H1 (cell line): ENCODE data around the gene MPPED1. TPM values are rescaled to one million over a fixed set of nuclear protein-coding genes. Genes with fewer than 3 reads are reported as not detected.

ENCODE experiments used
- CTCF ChIA-PET: fragments of 300-600 bp; sonication (Branson Sonifier 250); formaldehyde crosslinking; loops from one replicate; lab custom pipeline; 2021; ENCODE audit not compliant: partially characterized antibody; lab: Charles Lee
- POLR2A ChIA-PET: fragments of 300-600 bp; sonication (Branson Sonifier 250); formaldehyde crosslinking; loops from one replicate; lab custom pipeline; 2021; ENCODE audit warnings: inconsistent platforms; ENCODE audit not compliant: partially characterized antibody; lab: Charles Lee
- DNase-seq, 2 experiments: peaks; one replicate each; pipeline versions ENCODE4 v3.0.0 to v3.0.0-alpha.2; 2010 to 2022; ENCODE audit warnings: low spot score in 2 of 2, low read depth in 1 of 2, mixed read lengths in 1 of 2
- FAIRE-seq: peaks from 2 replicates; lab custom pipeline; 2011; peaks lifted over from hg19 to GRCh38; lab: Jason Lieb, UNC
- H2AFZ ChIP-seq: 2 replicates; pipeline ENCODE4 v1.8.1; 2012; ENCODE audit warnings: low read length, inconsistent platforms
- H2AK5ac ChIP-seq: 2 replicates; pipeline ENCODE4 v1.6.1; 2013; ENCODE audit warnings: low read depth, low read length
- H2BK120ac ChIP-seq: replicated peaks from 2 replicates; pipeline ENCODE3; 2013; ENCODE audit warnings: low read depth, low read length, inconsistent platforms
- H2BK12ac ChIP-seq: 2 replicates; pipeline ENCODE4 v1.6.1; 2013; ENCODE audit warnings: low read depth, low read length
- H2BK15ac ChIP-seq: 2 replicates; pipeline ENCODE4 v1.6.1; 2013; ENCODE audit warnings: low read length
- H2BK20ac ChIP-seq: 2 replicates; pipeline ENCODE4 v1.6.1; 2013; ENCODE audit warnings: low read length
- H2BK5ac ChIP-seq: 2 replicates; pipeline ENCODE4 v1.6.1; 2013; ENCODE audit warnings: low read depth, low read length
- H3K14ac ChIP-seq: 2 replicates; pipeline ENCODE4 v1.6.1; 2013; ENCODE audit warnings: inconsistent platforms; ENCODE audit not compliant: insufficient read length
- H3K18ac ChIP-seq: 2 replicates; pipeline ENCODE4 v1.6.1; 2013; ENCODE audit warnings: low read length; ENCODE audit errors: extremely low read depth
- H3K23ac ChIP-seq: 2 replicates; pipeline ENCODE4 v1.6.1; 2013; ENCODE audit warnings: inconsistent platforms; ENCODE audit not compliant: insufficient read length
- H3K23me2 ChIP-seq: 2 replicates; pipeline ENCODE4 v1.6.1; 2013; ENCODE audit warnings: low read depth, low read length
- H3K27ac ChIP-seq: 2 replicates; pipeline ENCODE4 v1.6.1; 2011; ENCODE audit warnings: low read depth, low read length, inconsistent platforms
- H3K27me3 ChIP-seq, 4 experiments: replicated peaks in 1 of 4; 1 replicate in 1 of 4; 2 replicates in 3 of 4; pipeline versions ENCODE4 v1.6.1 to v1.8.1; 2011 to 2013; ENCODE audit warnings: low read length in 3 of 4, mild to moderate bottlenecking in 3 of 4, inconsistent platforms in 2 of 4, mixed read lengths in 2 of 4, moderate library complexity in 1 of 4; ENCODE audit not compliant: control insufficient read depth in 3 of 4, insufficient read depth in 3 of 4; ENCODE audit errors: extremely low read depth in 1 of 4
- H3K36me3 ChIP-seq, 4 experiments: 2 replicates each; pipeline versions ENCODE4 v1.6.1 to v1.8.1; 2011 to 2013; ENCODE audit warnings: mild to moderate bottlenecking in 4 of 4, low read length in 3 of 4, moderate library complexity in 2 of 4, control low read depth in 1 of 4, inconsistent platforms in 1 of 4; ENCODE audit not compliant: insufficient read depth in 4 of 4, control insufficient read depth in 2 of 4
- H3K4ac ChIP-seq: replicated peaks from 2 replicates; pipeline ENCODE3; 2013; ENCODE audit warnings: low read length, low read depth, mixed read lengths, inconsistent platforms; ENCODE audit not compliant: insufficient read length
- H3K4me1 ChIP-seq, 4 experiments: replicated peaks in 1 of 4; 1 replicate in 1 of 4; 2 replicates in 3 of 4; pipeline versions ENCODE4 v1.6.1 to v1.8.1; 2011 to 2013; ENCODE audit warnings: low read length in 3 of 4, inconsistent platforms in 2 of 4, mixed read lengths in 1 of 4; ENCODE audit not compliant: insufficient read depth in 4 of 4, control insufficient read depth in 3 of 4
- H3K4me2 ChIP-seq, 2 experiments: 2 replicates each; pipeline versions ENCODE4 v1.6.1 to v1.8.1; 2011 to 2013; ENCODE audit warnings: low read depth in 2 of 2, low read length in 2 of 2, control low read depth in 1 of 2, inconsistent platforms in 1 of 2, mild to moderate bottlenecking in 1 of 2; ENCODE audit not compliant: insufficient read depth in 1 of 2
- H3K4me3 ChIP-seq, 4 experiments: fragments of 200-600, 300-600 bp in 1 of 4; sonication (generic), shearing (Covaris generic), sonication (Bioruptor Twin) in 1 of 4; 2 replicates each; pipeline versions ENCODE4 v1.5.1 to v1.8.1; 2011 to 2016; ENCODE audit warnings: low read length in 4 of 4, low read depth in 3 of 4, control low read depth in 2 of 4, inconsistent platforms in 2 of 4, mild to moderate bottlenecking in 2 of 4, mixed read lengths in 1 of 4, moderate library complexity in 1 of 4; ENCODE audit not compliant: insufficient read depth in 2 of 4; ENCODE audit errors: extremely low read depth in 1 of 4
- H3K56ac ChIP-seq: replicated peaks from 2 replicates; pipeline ENCODE3; 2013; ENCODE audit warnings: low read depth, mild to moderate bottlenecking, mixed read lengths, low read length, inconsistent platforms; ENCODE audit not compliant: insufficient read length
- H3K79me1 ChIP-seq: 2 replicates; pipeline ENCODE4 v1.6.1; 2013; ENCODE audit warnings: low read depth, low read length, control low read depth
- H3K79me2 ChIP-seq, 2 experiments: 2 replicates each; pipeline versions ENCODE4 v1.6.1 to v1.8.1; 2012 to 2013; ENCODE audit warnings: low read length in 2 of 2, mild to moderate bottlenecking in 2 of 2, inconsistent platforms in 1 of 2; ENCODE audit not compliant: insufficient read depth in 2 of 2, control insufficient read depth in 1 of 2
- H3K9ac ChIP-seq, 4 experiments: replicated peaks in 1 of 4; 1 replicate in 1 of 4; 2 replicates in 3 of 4; pipeline versions ENCODE4 v1.6.1 to v1.8.1; 2011 to 2013; ENCODE audit warnings: low read depth in 3 of 4, low read length in 3 of 4, control low read depth in 2 of 4, mild to moderate bottlenecking in 2 of 4, moderate library complexity in 2 of 4, inconsistent platforms in 1 of 4; ENCODE audit errors: extremely low read depth in 1 of 4
- H3K9me3 ChIP-seq, 2 experiments: 2 replicates each; pipeline versions ENCODE4 v1.6.1 to v1.8.1; 2012 to 2013; ENCODE audit warnings: mild to moderate bottlenecking in 2 of 2, moderate library complexity in 2 of 2, control low read depth in 1 of 2, inconsistent platforms in 1 of 2, low read depth in 1 of 2, low read length in 1 of 2, mixed read lengths in 1 of 2; ENCODE audit not compliant: insufficient read depth in 2 of 2
- H4K20me1 ChIP-seq, 2 experiments: replicated peaks in 1 of 2; 2 replicates each; pipeline versions ENCODE3 to v1.8.1; 2011 to 2013; ENCODE audit warnings: inconsistent platforms in 2 of 2, low read length in 2 of 2, mild to moderate bottlenecking in 1 of 2; ENCODE audit not compliant: insufficient read depth in 2 of 2, control insufficient read depth in 1 of 2
- H4K5ac ChIP-seq: 2 replicates; pipeline ENCODE4 v1.6.1; 2013; ENCODE audit warnings: low read length, low read depth, mixed read lengths, inconsistent platforms; ENCODE audit not compliant: insufficient read length
- H4K8ac ChIP-seq: 2 replicates; pipeline ENCODE4 v1.8.0; 2013; ENCODE audit warnings: mild to moderate bottlenecking, moderate library complexity, low read length, inconsistent platforms; ENCODE audit not compliant: insufficient read depth; ENCODE audit errors: extremely low read depth
- H4K91ac ChIP-seq: replicated peaks from 2 replicates; pipeline ENCODE3; 2013; ENCODE audit warnings: low read length, mixed read lengths, inconsistent platforms; ENCODE audit not compliant: insufficient read length
- CBX5 ChIP-seq: fragments of 300-800, 300-1000 bp; sonication (generic); IDR thresholded peaks from 2 replicates; pipeline ENCODE4 v1.7.1; 2016; ENCODE audit warnings: antibody characterized with exemption, low read length, low read depth
- CBX8 ChIP-seq: fragments of 300-800, 300-1000 bp; sonication (generic); IDR thresholded peaks from 2 replicates; pipeline ENCODE4 v1.7.1; 2016; ENCODE audit warnings: low read depth, low read length, borderline replicate concordance
- CREB1 ChIP-seq: IDR thresholded peaks from 2 replicates; pipeline ENCODE4 v1.6.1; 2012; ENCODE audit warnings: inconsistent platforms
- RNF2 ChIP-seq: fragments of 200-900, 300-1000 bp; sonication (generic); IDR thresholded peaks from 2 replicates; pipeline ENCODE4 v1.7.1; 2016; ENCODE audit warnings: borderline replicate concordance, low read depth, mild to moderate bottlenecking, antibody characterized with exemption, low read length; ENCODE audit not compliant: poor library complexity, severe bottlenecking; ENCODE audit errors: missing control alignments
- SP4 ChIP-seq: IDR thresholded peaks from 2 replicates; pipeline ENCODE4 v1.6.1; 2012; ENCODE audit warnings: low read length, inconsistent platforms
- SRF ChIP-seq: IDR thresholded peaks from 2 replicates; pipeline ENCODE4 v1.6.1; 2011; ENCODE audit warnings: mild to moderate bottlenecking, low read depth, low read length, moderate library complexity
- WGBS, 2 experiments: shearing (Covaris generic) in 1 of 2; methylation state at CpG; one replicate each; pipeline versions ENCODE4 v1.1.6 to v1.1.7; 2013 to 2015; ENCODE audit warnings: low lambda C conversion rate in 2 of 2, mixed read lengths in 2 of 2, inconsistent platforms in 1 of 2, low coverage in 1 of 2, missing lambda C conversion rate in 1 of 2; ENCODE audit not compliant: insufficient replicate concordance in 2 of 2, insufficient coverage in 1 of 2, insufficient read length in 1 of 2; ENCODE audit errors: extremely low coverage in 1 of 2, missing lambda C conversion rate in 1 of 2; 5-methylcytosine and 5-hydroxymethylcytosine counted together
- polyA plus RNA-seq, 7 experiments: library from polyadenylated mRNA; depleted of rRNA in 3 of 7; stranded (reverse) in 5 of 7; unstranded in 2 of 7; fragments of >200 nt in 5 of 7; fragments of 200-250 nt in 2 of 7; gene quantifications; 1 replicate in 5 of 7; 2 replicates in 1 of 7; 4 replicates in 1 of 7; pipeline versions ENCODE4 v1.2.1 to v1.2.3, GENCODE V29; 2011 to 2013; ENCODE audit warnings: missing spikeins in 2 of 7, mixed read lengths in 2 of 7
- total RNA-seq: library from RNA; stranded (reverse); fragmentation: NEBNext Ultra II Directional; extraction: Animal tissue kit (Norgen Biotek cat#: 25700); gene quantifications from 2 replicates; pipeline ENCODE4 v1.2.1, GENCODE V29; 2021
- TF ChIP-seq, protein P1 (sequence below): IDR thresholded peaks from 2 replicates; pipeline ENCODE4 v1.6.1; 2011; ENCODE audit warnings: low read depth, mild to moderate bottlenecking, low read length; ENCODE audit not compliant: insufficient read depth
- TF ChIP-seq, protein P2 (sequence below): IDR thresholded peaks from 2 replicates; pipeline ENCODE4 v1.6.1; 2012; ENCODE audit warnings: inconsistent platforms

Gene MPPED1
- total and polyA plus RNA-seq, 2 of the 8 experiments (the other 6 are each of a cell fraction or from before 2014, with no cell fraction given): 0.29 to 0.37 TPM

DNA sequence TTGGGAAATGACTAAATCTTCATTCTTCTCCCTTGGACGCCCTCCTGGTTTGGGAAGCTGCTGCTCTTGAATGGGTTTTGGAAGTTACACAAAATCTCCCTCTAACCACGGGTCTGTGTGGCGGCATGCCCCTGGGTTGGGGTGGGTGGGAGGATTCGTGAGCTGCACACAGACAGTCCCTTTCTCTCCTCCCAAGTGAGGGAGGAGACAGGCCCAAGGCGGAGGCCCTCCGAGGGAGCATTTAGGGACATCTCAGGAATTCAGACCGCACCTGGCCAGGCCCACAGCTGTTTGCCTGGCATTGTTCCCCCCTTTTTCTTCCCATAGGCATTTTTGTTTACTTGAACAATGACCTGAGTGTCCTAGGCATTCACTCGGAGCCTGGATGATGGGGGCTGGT lies 94.1 kb downstream of the MPPED1 start:
- Histone ChIP-seq H4K91ac (no peak overlapping the region), H3K9ac (no peak overlapping the region), H3K36me3 (no peaks in the 10 kb centered on the region), H3K4ac (no peak overlapping the region), H3K23ac (no peak overlapping the region), H2AFZ (no peak overlapping the region), H2AK5ac (no peak overlapping the region), H3K27me3 (no peaks in the 10 kb centered on the region), H3K18ac (no peak overlapping the region), H3K56ac (no peak overlapping the region), H2BK15ac (no peak overlapping the region), H3K14ac (no peak overlapping the region), H4K8ac (no peak overlapping the region), H3K9me3 (no peaks in the 10 kb centered on the region; a peak in 1 of 4 replicates), H3K27ac (no peak overlapping the region), H3K4me2 (no peak overlapping the region), H2BK12ac (no peak overlapping the region), H3K4me3 (no peak overlapping the region), H3K79me2 (no peaks in the 10 kb centered on the region), H3K79me1 (no peaks in the 10 kb centered on the region), H4K20me1 (peaks cover 0 to 10% of the 10 kb centered on the region in 2 experiments), H2BK5ac (no peak overlapping the region), H2BK120ac (no peak overlapping the region), H3K23me2 (peaks cover 28% of the 10 kb centered on the region; the same call in 1 of the 2 replicates), H4K5ac (no peak overlapping the region), H2BK20ac (no peak overlapping the region), H3K4me1 (no peaks in the 10 kb centered on the region; a peak in 1 of 7 replicates)
- ChIA-PET CTCF (interaction anchor here (1.2 to 2.7 kb wide), 2 partner anchors 11 to 14 kb away, joined by 5 to 13 read pairs; no protein-coding TSS in a partner anchor), POLR2A (no interaction called here)
- FAIRE-seq (no peak), DNase-seq (no peak)
- 71% methylated on average over 7 of the region's 8 CpGs; no CpG with 5 or more reads in 1 of the 2 experiments for WGBS, 2 experiments
- TF ChIP-seq SP4 (no peak), CBX5 (no peak), RNF2 (no peak), CREB1 (no peak), CBX8 (no peak), SRF (no peak)
- TF ChIP-seq, protein P1, sequence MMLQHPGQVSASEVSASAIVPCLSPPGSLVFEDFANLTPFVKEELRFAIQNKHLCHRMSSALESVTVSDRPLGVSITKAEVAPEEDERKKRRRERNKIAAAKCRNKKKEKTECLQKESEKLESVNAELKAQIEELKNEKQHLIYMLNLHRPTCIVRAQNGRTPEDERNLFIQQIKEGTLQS: no peak
- TF ChIP-seq, protein P2, sequence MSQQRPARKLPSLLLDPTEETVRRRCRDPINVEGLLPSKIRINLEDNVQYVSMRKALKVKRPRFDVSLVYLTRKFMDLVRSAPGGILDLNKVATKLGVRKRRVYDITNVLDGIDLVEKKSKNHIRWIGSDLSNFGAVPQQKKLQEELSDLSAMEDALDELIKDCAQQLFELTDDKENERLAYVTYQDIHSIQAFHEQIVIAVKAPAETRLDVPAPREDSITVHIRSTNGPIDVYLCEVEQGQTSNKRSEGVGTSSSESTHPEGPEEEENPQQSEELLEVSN: no peak
